ENCODE results near the gene ZNF121.

DNA sequence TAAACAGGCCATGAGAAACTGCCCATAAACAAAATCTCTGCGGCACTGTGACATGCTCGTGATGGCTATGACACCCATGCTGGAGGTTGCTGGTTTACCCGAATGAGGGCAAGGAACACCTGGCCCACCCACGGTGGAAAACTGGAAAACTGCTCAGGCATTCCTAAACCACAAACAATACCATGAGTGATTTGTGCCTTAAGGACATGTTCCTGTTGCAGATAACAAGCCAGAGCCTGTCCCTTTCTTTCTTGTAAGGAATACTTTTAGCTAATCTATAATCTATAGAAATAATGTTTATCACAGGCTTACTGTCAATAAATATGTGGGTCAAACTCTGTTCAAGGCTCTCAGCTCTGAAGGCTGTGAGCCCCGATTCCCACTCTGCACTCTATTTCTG, 24.6 kb upstream of the ZNF121 start:
- TF ChIP-seq, protein P1, sequence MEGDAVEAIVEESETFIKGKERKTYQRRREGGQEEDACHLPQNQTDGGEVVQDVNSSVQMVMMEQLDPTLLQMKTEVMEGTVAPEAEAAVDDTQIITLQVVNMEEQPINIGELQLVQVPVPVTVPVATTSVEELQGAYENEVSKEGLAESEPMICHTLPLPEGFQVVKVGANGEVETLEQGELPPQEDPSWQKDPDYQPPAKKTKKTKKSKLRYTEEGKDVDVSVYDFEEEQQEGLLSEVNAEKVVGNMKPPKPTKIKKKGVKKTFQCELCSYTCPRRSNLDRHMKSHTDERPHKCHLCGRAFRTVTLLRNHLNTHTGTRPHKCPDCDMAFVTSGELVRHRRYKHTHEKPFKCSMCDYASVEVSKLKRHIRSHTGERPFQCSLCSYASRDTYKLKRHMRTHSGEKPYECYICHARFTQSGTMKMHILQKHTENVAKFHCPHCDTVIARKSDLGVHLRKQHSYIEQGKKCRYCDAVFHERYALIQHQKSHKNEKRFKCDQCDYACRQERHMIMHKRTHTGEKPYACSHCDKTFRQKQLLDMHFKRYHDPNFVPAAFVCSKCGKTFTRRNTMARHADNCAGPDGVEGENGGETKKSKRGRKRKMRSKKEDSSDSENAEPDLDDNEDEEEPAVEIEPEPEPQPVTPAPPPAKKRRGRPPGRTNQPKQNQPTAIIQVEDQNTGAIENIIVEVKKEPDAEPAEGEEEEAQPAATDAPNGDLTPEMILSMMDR (IDR thresholded peaks at IDR 0.05) = no peak
- no peak for TF ChIP-seq ZFX (IDR thresholded peaks at IDR 0.05; ENCODE audit: borderline replicate concordance)
